Measurements from ENCODE around the gene OR10AD1.

GRCh38 chr12:48160807-48161206 lies 42.3 kb downstream of the OR10AD1 start:
- TF ChIP-seq CTCF (IDR thresholded peaks at IDR 0.05) (no peak), POLR2A (IDR thresholded peaks at IDR 0.05) (no peak), POLR2AphosphoS5 (IDR thresholded peaks at IDR 0.05) (no peak)
